ENCODE results near the gene HOXA6.

DNA sequence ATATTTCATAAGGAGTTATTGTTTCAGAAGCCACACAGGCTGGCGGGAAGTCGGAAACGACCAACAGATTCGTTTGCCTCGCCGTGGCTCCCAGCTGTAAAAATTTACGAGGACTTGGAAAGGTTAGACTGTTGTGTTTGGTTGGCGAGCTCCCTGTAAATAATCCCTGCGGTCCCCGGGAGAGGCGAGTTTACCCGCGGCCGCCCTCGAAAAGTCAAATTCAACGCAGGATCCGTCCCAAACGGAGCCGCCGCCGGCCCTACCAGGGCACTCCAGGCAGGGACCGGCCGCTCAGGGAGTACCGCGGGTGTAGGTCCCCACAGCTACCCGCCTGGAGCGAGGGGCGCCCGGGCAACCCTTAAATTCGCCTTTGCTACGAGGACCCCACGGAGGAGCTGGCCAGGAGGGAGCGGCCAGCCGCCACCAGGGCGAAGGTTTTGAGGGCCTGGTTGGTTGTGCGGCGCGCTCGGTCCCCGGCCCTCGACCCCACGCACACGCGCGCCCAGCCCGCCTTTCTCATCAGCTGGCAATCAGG, 18.5 kb upstream of the HOXA6 start:
- TF ChIP-seq, protein P1, sequence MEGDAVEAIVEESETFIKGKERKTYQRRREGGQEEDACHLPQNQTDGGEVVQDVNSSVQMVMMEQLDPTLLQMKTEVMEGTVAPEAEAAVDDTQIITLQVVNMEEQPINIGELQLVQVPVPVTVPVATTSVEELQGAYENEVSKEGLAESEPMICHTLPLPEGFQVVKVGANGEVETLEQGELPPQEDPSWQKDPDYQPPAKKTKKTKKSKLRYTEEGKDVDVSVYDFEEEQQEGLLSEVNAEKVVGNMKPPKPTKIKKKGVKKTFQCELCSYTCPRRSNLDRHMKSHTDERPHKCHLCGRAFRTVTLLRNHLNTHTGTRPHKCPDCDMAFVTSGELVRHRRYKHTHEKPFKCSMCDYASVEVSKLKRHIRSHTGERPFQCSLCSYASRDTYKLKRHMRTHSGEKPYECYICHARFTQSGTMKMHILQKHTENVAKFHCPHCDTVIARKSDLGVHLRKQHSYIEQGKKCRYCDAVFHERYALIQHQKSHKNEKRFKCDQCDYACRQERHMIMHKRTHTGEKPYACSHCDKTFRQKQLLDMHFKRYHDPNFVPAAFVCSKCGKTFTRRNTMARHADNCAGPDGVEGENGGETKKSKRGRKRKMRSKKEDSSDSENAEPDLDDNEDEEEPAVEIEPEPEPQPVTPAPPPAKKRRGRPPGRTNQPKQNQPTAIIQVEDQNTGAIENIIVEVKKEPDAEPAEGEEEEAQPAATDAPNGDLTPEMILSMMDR (IDR thresholded peaks at IDR 0.05 in 2 of 3, conservative IDR thresholded peaks at IDR 0.05 in 1 of 3; ENCODE audit: borderline replicate concordance in 1 of 3, insufficient read depth in 1 of 3, low read depth in 2 of 3, low read length in 2 of 3), result no peak
- TF ChIP-seq EZH2phosphoT487 (IDR thresholded peaks at IDR 0.05; ENCODE audit: borderline replicate concordance) (no peak), FOSL1 (IDR thresholded peaks at IDR 0.05; ENCODE audit: low read depth) (no peak)

All from HCT116 (cell line).